GM12878 (cell line): ENCODE results near the gene PRRT3. TPM values are rescaled to one million over a fixed set of nuclear protein-coding genes. Genes with fewer than 3 reads are reported as not detected.

Experiments
- BCL11A ChIP-seq: IDR thresholded peaks from 2 replicates; pipeline ENCODE4 v1.6.1; 2011; ENCODE audit warnings: low read depth, low read length
- CHD1 ChIP-seq: IDR thresholded peaks from 2 replicates; pipeline ENCODE4 v1.6.1; 2012; ENCODE audit warnings: low read depth, low read length, improper control_type of control experiment
- CHD2 ChIP-seq: IDR thresholded peaks from 2 replicates; pipeline ENCODE4 v1.6.1; 2011; ENCODE audit warnings: low read depth, low read length, improper control_type of control experiment, borderline replicate concordance
- CREM ChIP-seq: IDR thresholded peaks from 2 replicates; pipeline ENCODE4 v1.6.1; 2014; ENCODE audit warnings: antibody characterized with exemption, low read depth
- FOS ChIP-seq: IDR thresholded peaks from 3 replicates; pipeline ENCODE4 v1.6.1; 2011; ENCODE audit warnings: borderline replicate concordance; ENCODE audit not compliant: insufficient read length; ENCODE audit errors: extremely low read depth
- MEF2B ChIP-seq: fragments of 450-650 bp; IDR thresholded peaks from 2 replicates; pipeline ENCODE4 v1.6.1; 2018; ENCODE audit warnings: mild to moderate bottlenecking, moderate library complexity; ENCODE audit not compliant: partially characterized antibody, poor library complexity, severe bottlenecking
- MTA3 ChIP-seq: IDR thresholded peaks from 2 replicates; pipeline ENCODE4 v1.6.1; 2012; ENCODE audit warnings: low read length, inconsistent platforms, borderline replicate concordance
- MYB ChIP-seq: fragments of 150-350 bp; IDR thresholded peaks from 2 replicates; pipeline ENCODE4 v1.6.1; 2014; ENCODE audit warnings: mild to moderate bottlenecking, low read depth, low read length, borderline replicate concordance
- NFYA ChIP-seq: IDR thresholded peaks from 2 replicates; pipeline ENCODE4 v1.6.1; 2011; ENCODE audit warnings: low read depth, mild to moderate bottlenecking, low read length, improper control_type of control experiment, borderline replicate concordance
- RELA ChIP-seq: fragments of 450-650 bp; IDR thresholded peaks from 2 replicates; pipeline ENCODE4 v1.8.0; 2014; ENCODE audit warnings: borderline replicate concordance; ENCODE audit not compliant: partially characterized antibody
- SPI1 ChIP-seq: IDR thresholded peaks from 2 replicates; pipeline ENCODE4 v1.6.1; 2011; ENCODE audit warnings: low read depth, mild to moderate bottlenecking, low read length, moderate library complexity, borderline replicate concordance; ENCODE audit not compliant: insufficient read depth
- TCF12 ChIP-seq: IDR thresholded peaks from 2 replicates; pipeline ENCODE4 v1.6.1; 2011; ENCODE audit warnings: low read depth, mild to moderate bottlenecking, low read length
- YY1 ChIP-seq: IDR thresholded peaks from 2 replicates; pipeline ENCODE4 v1.6.1; 2011; ENCODE audit warnings: low read depth, mild to moderate bottlenecking, low read length
- ZBTB11 ChIP-seq: fragments of 450-650 bp; formaldehyde crosslinking; IDR thresholded peaks from 2 replicates; pipeline ENCODE4 v1.5.0; 2022; ENCODE audit warnings: mild to moderate bottlenecking, missing genetic modification characterization
- ZNF207 ChIP-seq: fragments of 450-650 bp; IDR thresholded peaks from 2 replicates; pipeline ENCODE4 v1.6.1; 2014; ENCODE audit warnings: antibody characterized with exemption, mild to moderate bottlenecking, borderline replicate concordance
- polyA plus RNA-seq, 11 experiments: library from polyadenylated mRNA; depleted of rRNA in 4 of 11; unstranded in 6 of 11; stranded (reverse) in 5 of 11; fragments of >200 nt; fragmentation: Nextera tagmentation in 4 of 11; fragmentation: Illumina TruSeq in 1 of 11; extraction: Ambion mirVana in 4 of 11; extraction: Trizol in 1 of 11; gene quantifications; 1 replicate in 1 of 11; 2 replicates in 10 of 11; pipeline versions ENCODE4 v1.2.1 to v1.2.3, GENCODE V29; 2011 to 2016; ENCODE audit warnings: inconsistent platforms in 2 of 11, missing spikeins in 2 of 11, low read depth in 1 of 11
- total RNA-seq, 4 experiments: library from RNA; depleted of rRNA in 3 of 4; stranded (reverse); fragments of >200 nt in 3 of 4; fragmentation: Illumina TruSeq in 1 of 4; extraction: Trizol in 1 of 4; gene quantifications; 2 replicates each; pipeline versions ENCODE4 v1.2.1 to v1.2.3, GENCODE V29; 2013 to 2021
- TF ChIP-seq, protein P1 (sequence below): fragments of 150-350 bp; IDR thresholded peaks from 2 replicates; pipeline ENCODE4 v1.6.1; 2016; ENCODE audit warnings: low read depth, low read length
- TF ChIP-seq, protein P2 (sequence below): fragments of 450-650 bp; IDR thresholded peaks from 2 replicates; pipeline ENCODE4 v1.6.1; 2017; ENCODE audit warnings: mild to moderate bottlenecking, moderate library complexity

Gene PRRT3
- total and polyA plus RNA-seq, 10 of the 15 experiments (the other 5 are each of a cell fraction or from before 2014, with no cell fraction given), result 0.53 to 18.0 (median 7.1) TPM

- TF ChIP-seq, protein P1, sequence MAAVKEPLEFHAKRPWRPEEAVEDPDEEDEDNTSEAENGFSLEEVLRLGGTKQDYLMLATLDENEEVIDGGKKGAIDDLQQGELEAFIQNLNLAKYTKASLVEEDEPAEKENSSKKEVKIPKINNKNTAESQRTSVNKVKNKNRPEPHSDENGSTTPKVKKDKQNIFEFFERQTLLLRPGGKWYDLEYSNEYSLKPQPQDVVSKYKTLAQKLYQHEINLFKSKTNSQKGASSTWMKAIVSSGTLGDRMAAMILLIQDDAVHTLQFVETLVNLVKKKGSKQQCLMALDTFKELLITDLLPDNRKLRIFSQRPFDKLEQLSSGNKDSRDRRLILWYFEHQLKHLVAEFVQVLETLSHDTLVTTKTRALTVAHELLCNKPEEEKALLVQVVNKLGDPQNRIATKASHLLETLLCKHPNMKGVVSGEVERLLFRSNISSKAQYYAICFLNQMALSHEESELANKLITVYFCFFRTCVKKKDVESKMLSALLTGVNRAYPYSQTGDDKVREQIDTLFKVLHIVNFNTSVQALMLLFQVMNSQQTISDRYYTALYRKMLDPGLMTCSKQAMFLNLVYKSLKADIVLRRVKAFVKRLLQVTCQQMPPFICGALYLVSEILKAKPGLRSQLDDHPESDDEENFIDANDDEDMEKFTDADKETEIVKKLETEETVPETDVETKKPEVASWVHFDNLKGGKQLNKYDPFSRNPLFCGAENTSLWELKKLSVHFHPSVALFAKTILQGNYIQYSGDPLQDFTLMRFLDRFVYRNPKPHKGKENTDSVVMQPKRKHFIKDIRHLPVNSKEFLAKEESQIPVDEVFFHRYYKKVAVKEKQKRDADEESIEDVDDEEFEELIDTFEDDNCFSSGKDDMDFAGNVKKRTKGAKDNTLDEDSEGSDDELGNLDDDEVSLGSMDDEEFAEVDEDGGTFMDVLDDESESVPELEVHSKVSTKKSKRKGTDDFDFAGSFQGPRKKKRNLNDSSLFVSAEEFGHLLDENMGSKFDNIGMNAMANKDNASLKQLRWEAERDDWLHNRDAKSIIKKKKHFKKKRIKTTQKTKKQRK, result no peak
- TF ChIP-seq MTA3 (no peak), YY1 (0 out of 2 replicates have a peak, but pooled peaks have one; percentile 49), CHD1 (no peak), RELA (no peak), BCL11A (no peak), TCF12 (peak; percentile 70), MEF2B (peak; percentile 7), CHD2 (no peak), CREM (peak; percentile 42; the same call in 1 of the 2 replicates), FOS (no peak), ZBTB11 (CRISPR knock-in tag) (no peak), NFYA (no peak), ZNF207 (no peak), MYB (no peak), SPI1 (no peak)
- TF ChIP-seq, protein P2, sequence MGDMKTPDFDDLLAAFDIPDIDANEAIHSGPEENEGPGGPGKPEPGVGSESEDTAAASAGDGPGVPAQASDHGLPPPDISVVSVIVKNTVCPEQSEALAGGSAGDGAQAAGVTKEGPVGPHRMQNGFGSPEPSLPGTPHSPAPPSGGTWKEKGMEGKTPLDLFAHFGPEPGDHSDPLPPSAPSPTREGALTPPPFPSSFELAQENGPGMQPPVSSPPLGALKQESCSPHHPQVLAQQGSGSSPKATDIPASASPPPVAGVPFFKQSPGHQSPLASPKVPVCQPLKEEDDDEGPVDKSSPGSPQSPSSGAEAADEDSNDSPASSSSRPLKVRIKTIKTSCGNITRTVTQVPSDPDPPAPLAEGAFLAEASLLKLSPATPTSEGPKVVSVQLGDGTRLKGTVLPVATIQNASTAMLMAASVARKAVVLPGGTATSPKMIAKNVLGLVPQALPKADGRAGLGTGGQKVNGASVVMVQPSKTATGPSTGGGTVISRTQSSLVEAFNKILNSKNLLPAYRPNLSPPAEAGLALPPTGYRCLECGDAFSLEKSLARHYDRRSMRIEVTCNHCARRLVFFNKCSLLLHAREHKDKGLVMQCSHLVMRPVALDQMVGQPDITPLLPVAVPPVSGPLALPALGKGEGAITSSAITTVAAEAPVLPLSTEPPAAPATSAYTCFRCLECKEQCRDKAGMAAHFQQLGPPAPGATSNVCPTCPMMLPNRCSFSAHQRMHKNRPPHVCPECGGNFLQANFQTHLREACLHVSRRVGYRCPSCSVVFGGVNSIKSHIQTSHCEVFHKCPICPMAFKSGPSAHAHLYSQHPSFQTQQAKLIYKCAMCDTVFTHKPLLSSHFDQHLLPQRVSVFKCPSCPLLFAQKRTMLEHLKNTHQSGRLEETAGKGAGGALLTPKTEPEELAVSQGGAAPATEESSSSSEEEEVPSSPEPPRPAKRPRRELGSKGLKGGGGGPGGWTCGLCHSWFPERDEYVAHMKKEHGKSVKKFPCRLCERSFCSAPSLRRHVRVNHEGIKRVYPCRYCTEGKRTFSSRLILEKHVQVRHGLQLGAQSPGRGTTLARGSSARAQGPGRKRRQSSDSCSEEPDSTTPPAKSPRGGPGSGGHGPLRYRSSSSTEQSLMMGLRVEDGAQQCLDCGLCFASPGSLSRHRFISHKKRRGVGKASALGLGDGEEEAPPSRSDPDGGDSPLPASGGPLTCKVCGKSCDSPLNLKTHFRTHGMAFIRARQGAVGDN, result peak; percentile 51; the same call in 1 of the 2 replicates
Measured at GRCh38 chr3:9932843-9933560, 19.2 kb downstream of the PRRT3 start (continued).
